ENCODE measurements around the gene DNM3. TPM values are rescaled to one million over a fixed set of nuclear protein-coding genes. Genes with fewer than 3 reads are reported as not detected.

Gene DNM3
- total RNA-seq: 25.3 TPM

GRCh38 chr1:171841050-171841910 is at the start of gene DNM3:
TSS of gene DNM3 (plus strand) at chr1:171841498. CDS start at chr1:171841657, 159 bp downstream.

GRCh38 chr1:172420385-172420784 is 579.1 kb downstream of the DNM3 start, which contains the start of gene C1orf105:
TSS of gene C1orf105 (plus strand) at chr1:172420685. CDS start at chr1:172420886, 201 bp downstream.

GRCh38 chr1:172443666-172444453 is 602.6 kb downstream of the DNM3 start, which contains the start of gene PIGC:
TSS of gene PIGC (minus strand) at chr1:172444069. CDS start at chr1:172442622, 1,447 bp downstream.

Other genes with a start within 250 kb of the DNM3 start
- not detected for gene MYOCOS, start 219.3 kb upstream of the DNM3 start, total RNA-seq
- 1.8 TPM for gene MYOC, start 188.8 kb upstream of the DNM3 start, total RNA-seq
- 26.2 TPM for gene VAMP4, start 99.4 kb upstream of the DNM3 start, total RNA-seq
- gene METTL13, start 59.8 kb upstream of the DNM3 start, total RNA-seq: 33.4 TPM